Stimulated activated CD4-positive, alpha-beta T cell treated with anti-CD3 and anti-CD28 coated beads, TNF-alpha, amount 100 ng/mL, for 1 hour (primary cell): ENCODE measurements around the gene TBC1D13.
"Not testable (repeated sequence)": the region's sequence is repeated elsewhere in the genome, so short reads cannot be mapped to it uniquely, and the experiment has no call there.

Experiments
- DNase-seq, 3 donors: peaks; one replicate each; pipeline ENCODE4 v3.0.0-alpha.2; 2020; ENCODE audit warnings: low read depth in 3 of 3, low spot score in 1 of 3

TBC1D13 gene

GRCh38 chr9:128786681-128787601 lies at the start of gene TBC1D13:
Gene TBC1D13 (plus strand): TSS chr9:128787253. CDS start chr9:128787354, 101 bp downstream.
- peak; percentile 70 to 86 (median 81) for DNase-seq

- DNase-seq = no peak
Measured at GRCh38 chr9:128742401-128742800, 44.7 kb upstream of the TBC1D13 start.

GRCh38 chr9:128743421-128743820 lies 43.6 kb upstream of the TBC1D13 start:
- DNase-seq = no peak

- no peak for DNase-seq
Measured at GRCh38 chr9:128747241-128747640, 39.8 kb upstream of the TBC1D13 start.

- DNase-seq = no peak
Measured at GRCh38 chr9:128750926-128751595, 36.0 kb upstream of the TBC1D13 start.

- no peak for DNase-seq
Measured at GRCh38 chr9:128753627-128754026, 33.4 kb upstream of the TBC1D13 start.

GRCh38 chr9:128757602-128758001 lies 29.5 kb upstream of the TBC1D13 start:
- no peak for DNase-seq

- no peak for DNase-seq
Measured at GRCh38 chr9:128762671-128763449, 24.2 kb upstream of the TBC1D13 start.

- no peak for DNase-seq
Measured at GRCh38 chr9:128764361-128764760, 22.7 kb upstream of the TBC1D13 start.

- no peak for DNase-seq
Measured at GRCh38 chr9:128765499-128765898, 21.6 kb upstream of the TBC1D13 start.

- DNase-seq = no peak
Measured at GRCh38 chr9:128768606-128769005, 18.4 kb upstream of the TBC1D13 start.

- no peak for DNase-seq
Measured at GRCh38 chr9:128770286-128771030, 16.6 kb upstream of the TBC1D13 start.

GRCh38 chr9:128771094-128771721 lies 15.8 kb upstream of the TBC1D13 start:
- DNase-seq = no peak

- DNase-seq = peak; percentile 80 to 92 (median 87)
Measured at GRCh38 chr9:128771745-128772519, 15.1 kb upstream of the TBC1D13 start, which contains the start of gene ZER1. Gene ZER1 (minus strand): TSS chr9:128771927. CDS start chr9:128755565, 16,362 bp downstream.

GRCh38 chr9:128773049-128773448 lies 14.0 kb upstream of the TBC1D13 start:
- no peak for DNase-seq

GRCh38 chr9:128774804-128775203 lies 12.2 kb upstream of the TBC1D13 start:
- no peak for DNase-seq

- DNase-seq = not testable (repeated sequence)
Measured at GRCh38 chr9:128780093-128780492, 7.0 kb upstream of the TBC1D13 start.

- no peak for DNase-seq
Measured at GRCh38 chr9:128781187-128782070, 5.6 kb upstream of the TBC1D13 start.
